GM19240 (cell line): ENCODE results near the gene CDYL2.

Experiments
- DNase-seq: peaks from one replicate; pipeline ENCODE4 v3.0.0; 2011; ENCODE audit warnings: low spot score; ENCODE audit not compliant: insufficient read length

Gene CDYL2

DNA sequence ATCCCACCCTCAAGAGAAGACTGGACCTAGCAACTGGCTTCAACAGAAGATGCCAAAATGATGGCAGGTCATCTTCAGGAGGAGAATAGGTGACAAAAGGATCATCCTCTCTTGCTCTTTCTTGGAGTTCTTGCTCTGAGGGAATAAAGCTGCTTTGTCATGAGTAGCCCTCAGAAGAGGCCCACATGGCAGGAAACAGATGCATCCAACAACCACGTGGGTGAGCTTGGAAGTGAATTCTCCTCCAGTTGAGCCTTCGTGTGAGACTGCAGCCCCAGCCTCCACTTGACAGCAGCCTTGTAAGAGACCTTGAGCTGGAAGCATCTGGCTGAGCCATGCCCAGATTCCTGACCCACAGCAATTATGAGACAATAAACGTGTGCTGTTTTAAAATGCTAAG lies 176.1 kb downstream of the CDYL2 start:
- DNase-seq: no peak

DNA sequence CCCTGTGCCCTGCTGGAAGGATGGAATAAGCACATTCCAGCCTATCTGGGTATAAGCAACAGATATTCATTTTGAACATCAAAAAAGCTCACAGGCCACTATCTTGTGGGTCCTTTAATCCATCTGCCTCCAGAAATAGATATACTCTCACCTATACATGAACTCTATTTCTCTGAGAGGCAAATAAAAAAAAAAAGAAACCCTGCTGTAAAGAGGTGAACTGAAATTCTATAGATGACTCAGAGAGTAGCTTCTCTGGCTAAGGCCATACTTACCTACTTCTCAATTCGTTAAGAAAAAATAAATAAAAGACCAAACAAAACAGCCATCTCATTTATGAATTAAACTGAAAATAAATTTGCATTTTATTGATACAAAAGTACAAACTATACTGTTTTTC lies 177.3 kb downstream of the CDYL2 start:
- peak; percentile 37 for DNase-seq

DNA sequence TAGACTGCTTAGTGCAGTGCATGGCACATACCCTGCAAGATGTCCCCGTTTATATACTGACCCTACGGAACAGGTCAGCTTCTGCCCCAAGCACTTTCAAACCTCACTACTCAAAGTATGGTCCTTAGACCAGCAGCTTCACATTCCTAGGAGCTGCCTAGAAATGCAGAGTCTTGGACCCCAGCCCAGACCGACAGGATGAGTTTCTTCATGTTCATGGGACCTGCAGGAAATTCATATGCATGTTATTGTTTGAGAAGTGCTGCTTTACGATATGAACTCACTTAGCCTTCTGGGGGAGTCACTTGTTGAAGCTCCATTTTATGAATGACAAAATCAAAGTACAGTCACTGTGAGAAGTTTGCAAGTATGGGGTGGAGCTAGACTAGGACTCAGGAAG lies 181.0 kb downstream of the CDYL2 start:
- DNase-seq: no peak

DNA sequence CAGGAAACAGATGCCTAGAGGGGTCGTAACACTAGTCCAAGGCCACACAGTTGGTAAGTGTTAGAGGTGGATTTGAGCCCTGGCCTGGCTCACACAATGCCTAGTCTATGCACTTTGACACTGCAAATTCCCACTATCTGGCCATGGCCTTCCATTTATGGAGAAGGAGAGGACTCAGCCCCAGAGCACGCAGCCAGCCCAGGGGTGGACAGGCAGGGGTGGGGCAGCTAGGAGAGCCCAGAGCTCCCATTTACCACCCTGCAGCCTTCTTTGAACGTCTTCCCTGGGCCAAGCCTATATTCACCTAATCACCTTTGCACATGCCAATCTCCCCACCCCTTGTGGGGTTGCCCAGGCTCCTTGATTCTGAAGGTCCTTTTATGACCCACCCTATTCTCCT lies 182.4 kb downstream of the CDYL2 start:
- DNase-seq: no peak

DNA sequence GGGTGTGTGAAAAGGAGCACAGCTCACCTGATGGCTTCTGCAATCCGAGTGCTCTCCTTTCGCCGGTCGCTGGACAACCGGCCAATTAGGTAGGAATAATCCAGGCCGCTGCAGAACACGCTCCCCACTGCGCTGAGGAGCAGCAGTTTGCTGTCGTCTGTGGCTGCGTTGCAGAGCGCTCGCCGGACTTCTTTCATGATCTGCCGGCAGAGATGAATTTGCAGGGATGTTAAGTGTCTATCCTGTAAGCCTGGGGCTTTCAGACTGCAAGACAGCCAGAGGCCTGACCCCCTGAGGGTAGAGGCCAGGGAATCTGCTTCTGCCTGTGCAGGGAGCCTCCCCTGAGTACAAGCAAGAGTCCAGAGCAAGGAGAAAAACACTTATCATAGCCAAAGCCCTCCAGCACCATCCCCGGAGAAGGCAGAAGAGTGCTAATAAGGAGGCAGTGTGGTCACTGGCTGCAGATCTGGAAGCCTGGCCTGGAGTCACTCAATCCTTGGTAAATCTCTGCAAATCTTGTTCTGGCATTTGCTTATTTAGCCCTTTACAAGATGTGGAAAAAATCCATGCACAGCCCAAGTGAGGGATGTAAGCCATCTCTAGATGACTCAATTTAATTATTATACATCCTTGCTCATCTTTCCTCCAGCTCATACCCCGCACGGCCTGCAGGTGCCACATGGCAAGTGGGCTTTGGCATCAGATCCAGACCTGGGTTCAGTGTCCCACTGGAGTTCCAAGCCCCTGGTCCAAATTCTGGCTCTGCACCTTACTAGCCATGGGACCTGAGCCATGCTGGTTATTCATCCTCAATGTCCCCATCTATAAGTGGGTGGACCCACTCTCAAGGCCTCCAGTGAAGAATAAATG lies 183.4 kb downstream of the CDYL2 start:
- DNase-seq: no peak

DNA sequence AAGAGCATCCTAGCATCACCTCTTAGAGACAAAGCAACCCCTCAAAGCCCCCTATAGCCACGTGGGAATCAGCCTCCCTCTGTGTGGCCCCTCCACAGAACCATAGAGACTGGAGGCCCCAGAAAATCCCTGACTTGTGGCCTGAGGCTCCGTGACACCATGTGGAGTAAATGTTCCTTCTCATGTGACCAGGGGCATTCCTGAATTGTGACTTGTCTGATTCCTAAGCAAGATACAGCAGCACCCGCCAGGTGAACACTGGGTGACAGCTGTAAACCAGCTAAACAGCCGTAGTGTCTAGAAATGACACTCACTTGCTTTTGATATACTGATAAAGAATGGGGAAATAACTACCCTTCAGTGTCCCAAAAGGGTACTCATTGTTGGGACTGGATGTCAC lies 184.6 kb downstream of the CDYL2 start:
- DNase-seq: no peak

DNA sequence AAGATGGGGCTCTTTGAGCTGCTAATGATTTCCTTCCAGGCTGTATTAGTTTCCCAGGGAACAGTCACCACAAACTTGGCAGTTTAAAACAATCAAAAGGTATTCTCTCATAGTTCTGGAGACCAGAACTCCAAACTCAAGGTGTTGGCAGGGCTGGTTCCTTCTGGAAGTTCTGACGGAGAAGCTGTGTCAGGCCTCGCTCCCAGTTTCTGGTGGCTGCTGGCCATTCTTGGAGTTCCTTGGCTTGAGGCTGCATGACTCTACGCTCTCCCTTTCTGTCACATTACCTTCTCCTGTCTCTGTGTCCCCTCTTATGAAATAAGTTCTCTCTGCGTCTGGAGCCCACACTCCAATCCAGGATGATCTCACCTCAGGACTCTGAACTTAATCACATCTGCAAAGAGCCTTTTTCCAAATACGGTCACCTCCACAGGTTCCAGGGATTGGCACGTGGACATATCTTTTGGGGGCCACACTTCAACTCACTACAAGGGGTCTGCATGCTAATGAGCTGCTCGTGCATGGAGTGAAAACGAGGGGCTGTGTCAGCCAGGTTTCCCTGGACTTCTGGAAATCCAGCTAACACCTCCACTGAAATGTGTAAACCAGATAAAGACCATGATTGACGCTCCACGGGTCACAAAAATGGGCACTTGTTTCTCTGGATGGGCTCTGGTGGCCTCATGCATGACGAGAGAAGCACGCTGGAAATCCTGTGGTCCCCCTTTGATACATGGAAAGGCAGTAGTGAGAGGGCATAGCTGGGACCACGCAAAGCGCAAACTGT lies 185.3 kb downstream of the CDYL2 start:
- no peak for DNase-seq

DNA sequence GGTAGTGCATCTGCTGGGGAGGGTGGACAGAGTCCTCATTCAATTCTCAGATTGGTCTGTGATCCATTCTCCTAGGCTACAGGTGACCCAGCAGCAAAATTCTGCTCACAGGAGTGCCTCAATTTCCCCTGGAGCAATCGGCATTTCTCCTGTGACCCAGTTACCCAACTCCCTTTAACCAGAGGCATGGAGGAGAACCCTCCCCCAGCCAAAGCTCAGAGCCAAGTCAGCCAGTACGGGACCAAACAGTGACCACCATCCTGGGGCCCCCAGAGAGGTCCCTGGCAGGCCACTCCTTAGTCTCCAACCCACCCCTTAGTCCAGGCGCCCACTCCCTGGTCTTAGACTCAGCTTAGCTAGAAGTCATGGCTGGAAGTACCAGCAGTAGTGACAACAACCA lies 188.0 kb downstream of the CDYL2 start:
- no peak for DNase-seq

DNA sequence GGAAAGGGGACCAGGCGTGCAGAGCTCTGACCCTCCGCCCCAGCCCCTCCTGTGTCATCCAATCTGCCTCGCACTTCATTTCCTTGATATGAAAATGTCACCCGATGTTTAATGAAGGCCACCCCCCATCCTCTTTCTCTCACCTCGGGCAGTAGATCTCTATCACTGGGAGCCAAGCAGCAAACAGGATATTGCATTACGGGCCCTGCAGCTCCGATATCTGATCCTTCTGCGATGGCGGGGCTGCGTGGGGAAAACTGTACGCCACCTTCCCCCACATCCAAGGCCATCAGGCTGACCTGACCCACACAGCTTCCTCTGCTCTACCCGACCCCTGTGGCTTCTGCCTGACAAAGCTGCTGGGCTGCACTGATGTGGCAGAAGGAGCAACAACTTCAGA lies 188.7 kb downstream of the CDYL2 start:
- DNase-seq: no peak

DNA sequence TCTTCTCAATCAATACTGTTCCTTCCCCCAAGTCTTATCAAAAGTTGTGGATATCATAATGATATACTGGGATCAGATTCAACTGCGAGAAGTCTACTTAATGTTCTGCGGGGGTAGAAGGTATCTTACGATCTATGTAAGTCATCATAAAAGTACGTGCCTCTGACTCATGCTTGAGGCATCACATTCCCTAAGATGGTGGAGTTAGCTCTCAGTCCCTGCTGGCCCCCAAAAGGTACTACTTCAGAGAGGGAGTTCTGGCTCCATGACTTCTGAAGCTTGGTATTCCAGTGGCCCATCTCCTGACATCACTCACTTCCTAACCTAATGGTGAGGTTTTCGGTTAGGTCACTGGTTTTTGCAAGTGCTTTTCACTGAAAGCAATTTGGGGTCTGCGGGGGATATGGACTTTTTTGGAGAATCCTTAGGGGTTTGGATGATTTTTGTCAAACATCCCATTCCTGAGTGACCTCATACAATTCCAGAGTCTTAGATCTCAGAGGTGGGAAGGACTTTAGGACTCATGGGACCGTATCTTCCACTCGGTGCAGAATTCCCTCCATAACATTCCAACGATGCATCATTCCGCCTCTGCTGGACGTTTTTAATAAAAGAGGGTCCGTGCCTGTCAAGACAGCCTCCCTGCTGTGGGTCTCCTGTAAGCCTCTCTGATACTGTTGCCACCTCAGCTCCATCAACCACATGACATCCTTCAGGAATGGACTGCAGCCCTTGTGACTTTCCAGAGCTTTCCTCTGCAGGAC lies 189.3 kb downstream of the CDYL2 start:
- no peak for DNase-seq

DNA sequence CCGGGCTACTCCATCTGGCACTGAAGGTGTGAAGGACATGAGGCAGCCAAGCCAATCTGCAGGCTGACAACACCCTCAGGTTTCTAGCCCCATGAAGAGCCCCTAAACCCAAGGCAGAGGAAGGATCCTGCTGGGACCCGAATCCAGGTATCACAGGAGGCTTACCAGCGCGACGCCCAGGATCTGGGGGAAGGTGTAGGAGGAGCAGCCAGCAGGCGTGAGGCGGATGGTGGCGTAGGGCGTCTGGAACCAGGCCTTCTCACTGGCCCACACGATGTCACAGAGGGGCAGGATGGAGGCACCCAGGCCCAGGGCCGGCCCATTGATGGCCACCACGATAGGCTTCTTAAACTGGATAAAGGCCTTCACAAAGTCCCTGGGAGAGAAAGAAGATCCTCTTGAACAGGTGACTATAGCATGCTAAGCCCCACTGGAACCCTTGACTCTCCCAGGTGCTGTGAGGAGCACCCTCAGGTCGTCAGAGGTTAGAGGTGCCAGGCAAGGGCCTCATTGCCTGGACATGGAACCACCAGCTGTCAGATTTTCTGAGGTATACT lies 191.9 kb downstream of the CDYL2 start:
- no peak for DNase-seq

DNA sequence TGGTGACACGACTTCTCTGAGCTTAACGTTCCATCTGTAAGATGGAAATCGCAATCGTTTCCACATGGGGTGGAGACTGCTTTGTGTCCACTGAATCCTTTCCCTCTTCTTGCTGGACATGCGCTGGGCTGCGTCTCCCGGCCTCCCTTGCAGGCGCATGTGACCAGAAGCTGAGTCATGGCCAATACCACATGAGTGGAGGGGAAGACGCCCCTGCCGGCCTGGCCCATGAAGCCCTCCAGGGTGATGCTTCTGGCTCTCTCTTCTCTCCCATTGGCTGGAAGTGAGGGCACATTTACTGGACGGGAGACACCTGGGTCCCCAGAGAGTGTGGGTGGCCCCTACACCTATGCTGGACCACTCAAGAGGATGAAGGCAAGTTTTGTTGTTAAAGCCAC lies 192.5 kb downstream of the CDYL2 start:
- DNase-seq: no peak

DNA sequence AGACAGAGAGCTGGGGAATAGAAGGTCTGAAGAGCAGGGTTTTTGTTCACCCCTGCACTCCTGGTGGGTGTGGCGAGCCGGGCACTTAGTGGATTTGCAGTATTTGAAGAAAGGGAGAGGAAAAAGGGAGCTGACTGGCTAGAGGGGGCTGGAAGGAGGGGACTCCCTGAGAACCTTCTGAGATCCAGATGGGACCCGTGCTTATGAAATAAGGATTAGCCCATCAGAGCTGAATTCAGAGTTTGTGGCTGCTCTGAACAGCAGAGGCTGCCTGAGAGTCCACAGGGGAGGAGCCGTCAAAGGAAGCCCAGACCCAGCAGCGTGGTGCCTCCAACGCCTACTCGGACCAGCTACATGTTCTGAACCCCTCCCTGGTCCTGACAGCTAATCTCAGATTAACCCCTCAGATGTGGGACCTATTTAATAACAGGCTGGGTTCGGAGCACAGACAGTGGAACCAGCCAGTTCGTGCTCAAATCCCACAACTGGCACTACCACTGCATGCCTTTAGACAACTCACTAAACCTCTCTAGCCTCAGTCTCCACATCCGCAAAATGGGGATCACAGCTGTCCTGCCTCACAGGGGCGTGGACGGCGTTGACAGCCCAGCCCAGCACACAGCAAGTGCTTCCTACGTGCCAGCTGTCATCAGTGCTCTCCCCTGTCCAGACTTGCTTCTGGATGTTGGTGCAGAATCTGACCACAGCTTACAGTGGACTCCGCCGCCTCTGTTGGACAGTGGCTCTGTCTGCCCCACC lies 193.0 kb downstream of the CDYL2 start:
- no peak for DNase-seq

DNA sequence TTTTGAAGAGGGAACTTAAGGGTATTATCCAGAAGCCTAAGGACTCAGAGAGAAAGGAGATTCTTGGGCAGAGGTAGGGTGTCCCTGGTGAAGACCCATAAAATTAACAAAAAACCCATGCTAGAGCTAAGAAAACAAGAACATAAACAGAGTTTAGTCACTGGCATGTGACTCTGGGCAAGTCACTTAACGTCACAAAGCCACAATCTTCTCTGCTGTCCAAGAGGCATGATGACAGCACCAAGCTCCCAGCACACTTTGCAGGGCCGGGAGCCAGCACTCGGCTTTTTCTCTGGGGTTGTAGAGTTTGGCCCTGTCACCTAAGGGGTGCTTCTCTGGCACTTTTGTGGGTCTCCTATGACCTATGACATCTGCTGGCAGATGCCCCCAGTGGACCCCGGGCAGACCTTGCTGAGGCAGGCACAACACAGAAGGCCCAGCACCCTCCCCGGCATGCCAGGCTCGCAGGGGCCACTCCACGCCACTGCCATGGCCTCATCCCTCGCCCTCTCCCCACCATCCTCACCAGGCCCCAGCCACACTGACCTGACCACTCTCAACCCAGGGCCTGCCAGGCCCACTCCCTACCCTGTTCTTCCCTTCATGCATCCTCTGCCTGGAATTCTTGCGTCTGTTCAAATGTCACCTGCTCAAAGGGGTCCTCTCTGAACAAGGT lies 193.8 kb downstream of the CDYL2 start:
- DNase-seq: no peak

DNA sequence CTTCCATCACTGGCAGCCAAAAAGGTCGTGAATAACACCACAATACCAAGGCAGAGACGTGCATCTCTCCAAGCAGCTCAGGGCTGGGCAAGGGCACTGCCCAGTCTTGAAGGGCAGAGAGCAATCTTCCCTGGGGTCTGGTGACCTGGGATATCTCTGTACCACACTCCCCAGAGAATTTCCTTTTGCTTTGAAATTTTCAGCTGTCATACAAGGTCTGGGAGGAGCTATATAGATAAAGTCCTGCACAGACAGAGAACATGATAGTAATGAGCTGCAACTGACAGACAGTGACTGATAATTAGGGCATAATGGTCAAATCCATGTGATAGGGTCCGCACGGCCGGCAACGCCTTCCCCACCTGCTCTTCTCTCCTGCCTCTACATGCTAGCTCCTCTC lies 195.5 kb downstream of the CDYL2 start:
- no peak for DNase-seq

DNA sequence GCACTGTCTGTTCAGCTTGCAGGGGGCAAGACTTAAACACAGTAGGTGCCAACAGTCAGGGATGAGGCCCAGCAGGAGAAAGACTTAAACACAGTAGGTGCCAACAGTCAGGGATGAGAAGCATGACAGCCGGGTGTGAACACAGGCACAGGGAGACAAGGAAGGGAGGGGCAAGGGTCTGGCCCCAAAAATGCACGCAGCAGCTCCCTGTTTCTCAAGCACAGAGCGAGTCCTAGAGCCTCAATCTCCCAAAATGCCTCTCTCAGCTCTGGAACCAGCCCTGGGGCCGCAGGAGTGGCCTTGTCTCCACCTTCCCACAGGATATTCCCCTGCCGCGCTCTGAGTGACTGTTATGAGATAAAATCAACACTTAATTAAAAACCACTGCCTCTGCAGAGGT lies 197.2 kb downstream of the CDYL2 start:
- no peak for DNase-seq

DNA sequence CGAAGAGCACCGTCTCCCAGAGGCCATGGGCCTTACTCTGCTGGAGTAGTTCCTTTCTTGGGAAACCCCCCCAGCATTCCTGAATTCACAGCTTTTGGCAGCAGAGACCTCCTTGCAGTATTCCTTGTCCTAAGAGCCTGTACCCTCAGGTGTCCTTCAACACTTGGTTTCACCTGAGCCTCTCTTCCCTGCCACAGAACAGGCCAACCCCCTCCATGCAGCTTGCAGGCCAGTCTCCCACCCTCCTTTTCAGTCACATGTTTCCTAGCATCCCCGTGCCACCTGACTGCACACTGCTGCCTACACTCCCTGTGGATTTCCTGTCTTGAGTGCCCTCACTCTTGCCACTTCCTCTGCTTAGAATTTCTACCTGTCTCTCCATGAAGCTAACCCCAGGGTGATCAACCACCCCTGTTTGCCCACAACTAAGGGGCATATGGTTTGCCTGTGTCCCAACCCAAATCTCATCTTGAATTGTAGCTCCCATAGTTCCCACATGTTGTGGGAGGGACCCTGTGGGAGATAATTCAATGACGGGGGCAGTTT lies 198.1 kb downstream of the CDYL2 start:
- DNase-seq: no peak

DNA sequence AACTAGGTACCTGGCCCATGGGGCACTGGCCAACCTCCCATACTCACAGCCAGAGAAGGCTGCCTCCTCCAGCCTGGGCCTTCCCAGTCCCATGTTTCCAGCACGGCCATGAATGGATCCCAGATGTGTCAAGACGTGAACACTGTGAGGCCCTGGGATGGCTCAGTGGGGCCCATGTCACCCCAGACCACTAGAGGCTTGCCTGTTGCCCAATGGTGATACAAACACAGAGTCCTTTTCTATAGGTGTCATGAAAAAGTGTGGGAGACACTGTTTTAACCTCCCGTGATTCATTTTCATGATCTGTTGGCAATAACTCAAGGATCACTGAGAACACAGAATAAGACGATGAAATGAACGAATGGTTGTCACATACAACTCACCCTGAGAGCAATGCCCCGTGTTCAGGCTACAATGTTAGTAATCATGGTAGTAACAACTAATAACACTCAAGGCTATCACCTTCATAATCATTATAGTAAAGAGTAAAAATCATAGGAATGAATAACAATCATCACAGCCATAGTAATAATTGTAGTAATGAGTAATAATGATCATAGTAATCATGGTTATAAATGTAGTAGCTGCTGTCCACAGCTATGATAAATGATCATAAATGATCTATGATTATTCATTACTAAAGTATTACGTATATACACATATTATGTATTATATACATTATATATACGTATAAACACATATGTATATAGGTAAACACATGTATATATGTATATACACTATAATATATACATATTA lies 199.6 kb downstream of the CDYL2 start:
- DNase-seq: no peak

DNA sequence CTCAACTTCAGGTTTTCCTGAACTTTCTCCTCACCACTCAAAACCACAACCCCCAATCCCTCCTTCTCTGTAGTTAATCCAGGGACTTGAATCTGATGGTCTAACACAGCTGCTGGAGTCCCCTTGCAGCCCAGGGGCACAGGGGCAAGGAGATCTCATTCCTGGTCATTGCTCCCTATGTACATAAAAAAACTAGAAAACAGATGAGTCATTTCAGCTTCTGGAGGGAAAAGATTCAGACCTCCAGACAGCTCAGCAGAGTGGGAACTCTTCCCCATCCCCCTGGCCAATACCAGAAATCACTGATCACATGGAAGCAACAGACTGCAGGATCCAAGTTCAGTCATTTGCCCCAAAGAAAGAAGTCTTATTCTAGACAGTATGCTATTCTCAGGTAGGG lies 201.5 kb downstream of the CDYL2 start:
- DNase-seq: no peak
